ENCODE data around the gene C7orf33.

DNA sequence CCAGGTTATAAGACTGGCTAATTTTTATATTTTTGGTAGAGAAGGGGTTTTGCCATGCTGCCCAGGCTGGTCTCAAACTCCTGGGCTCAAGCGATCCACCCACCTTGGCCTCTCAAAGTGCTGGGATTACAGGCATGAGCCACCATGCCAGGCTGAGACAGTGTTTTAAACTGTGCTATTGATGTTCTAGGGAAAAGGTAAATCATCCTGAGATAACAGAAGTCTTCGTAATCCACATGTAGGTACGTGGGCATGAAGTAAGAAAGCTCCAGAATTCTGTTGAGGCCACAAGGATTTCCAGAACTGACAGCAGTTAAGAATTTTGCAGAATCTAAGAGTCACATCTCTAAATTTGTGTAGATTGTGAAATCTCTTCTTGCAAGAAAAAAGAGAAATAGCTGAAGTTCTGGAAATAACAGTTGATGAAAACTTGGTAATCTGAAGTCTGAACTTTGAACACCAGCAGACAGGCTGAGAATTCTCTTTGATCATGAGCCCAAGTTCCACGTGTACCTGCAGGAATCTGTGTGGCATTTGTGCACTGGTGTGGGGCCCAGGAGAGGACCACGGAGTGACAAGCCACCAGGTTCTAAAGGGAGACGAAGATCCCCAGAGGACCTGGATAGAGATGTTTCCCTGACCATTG lies 24.6 kb downstream of the C7orf33 start:
- TF ChIP-seq, protein P1, sequence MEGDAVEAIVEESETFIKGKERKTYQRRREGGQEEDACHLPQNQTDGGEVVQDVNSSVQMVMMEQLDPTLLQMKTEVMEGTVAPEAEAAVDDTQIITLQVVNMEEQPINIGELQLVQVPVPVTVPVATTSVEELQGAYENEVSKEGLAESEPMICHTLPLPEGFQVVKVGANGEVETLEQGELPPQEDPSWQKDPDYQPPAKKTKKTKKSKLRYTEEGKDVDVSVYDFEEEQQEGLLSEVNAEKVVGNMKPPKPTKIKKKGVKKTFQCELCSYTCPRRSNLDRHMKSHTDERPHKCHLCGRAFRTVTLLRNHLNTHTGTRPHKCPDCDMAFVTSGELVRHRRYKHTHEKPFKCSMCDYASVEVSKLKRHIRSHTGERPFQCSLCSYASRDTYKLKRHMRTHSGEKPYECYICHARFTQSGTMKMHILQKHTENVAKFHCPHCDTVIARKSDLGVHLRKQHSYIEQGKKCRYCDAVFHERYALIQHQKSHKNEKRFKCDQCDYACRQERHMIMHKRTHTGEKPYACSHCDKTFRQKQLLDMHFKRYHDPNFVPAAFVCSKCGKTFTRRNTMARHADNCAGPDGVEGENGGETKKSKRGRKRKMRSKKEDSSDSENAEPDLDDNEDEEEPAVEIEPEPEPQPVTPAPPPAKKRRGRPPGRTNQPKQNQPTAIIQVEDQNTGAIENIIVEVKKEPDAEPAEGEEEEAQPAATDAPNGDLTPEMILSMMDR (IDR thresholded peaks at IDR 0.05; ENCODE audit: low read depth, low read length): no peak
- TF ChIP-seq POLR2A (IDR thresholded peaks at IDR 0.05; ENCODE audit: extremely low read depth, insufficient read length): no peak
- TF ChIP-seq MAX (IDR thresholded peaks at IDR 0.05; ENCODE audit: low read depth, low read length): no peak
